ENCODE results near the gene POGZ.
A peak's percentile ranks its signal among the peaks of the same experiment; 100 is the strongest.

POGZ gene, protein sequence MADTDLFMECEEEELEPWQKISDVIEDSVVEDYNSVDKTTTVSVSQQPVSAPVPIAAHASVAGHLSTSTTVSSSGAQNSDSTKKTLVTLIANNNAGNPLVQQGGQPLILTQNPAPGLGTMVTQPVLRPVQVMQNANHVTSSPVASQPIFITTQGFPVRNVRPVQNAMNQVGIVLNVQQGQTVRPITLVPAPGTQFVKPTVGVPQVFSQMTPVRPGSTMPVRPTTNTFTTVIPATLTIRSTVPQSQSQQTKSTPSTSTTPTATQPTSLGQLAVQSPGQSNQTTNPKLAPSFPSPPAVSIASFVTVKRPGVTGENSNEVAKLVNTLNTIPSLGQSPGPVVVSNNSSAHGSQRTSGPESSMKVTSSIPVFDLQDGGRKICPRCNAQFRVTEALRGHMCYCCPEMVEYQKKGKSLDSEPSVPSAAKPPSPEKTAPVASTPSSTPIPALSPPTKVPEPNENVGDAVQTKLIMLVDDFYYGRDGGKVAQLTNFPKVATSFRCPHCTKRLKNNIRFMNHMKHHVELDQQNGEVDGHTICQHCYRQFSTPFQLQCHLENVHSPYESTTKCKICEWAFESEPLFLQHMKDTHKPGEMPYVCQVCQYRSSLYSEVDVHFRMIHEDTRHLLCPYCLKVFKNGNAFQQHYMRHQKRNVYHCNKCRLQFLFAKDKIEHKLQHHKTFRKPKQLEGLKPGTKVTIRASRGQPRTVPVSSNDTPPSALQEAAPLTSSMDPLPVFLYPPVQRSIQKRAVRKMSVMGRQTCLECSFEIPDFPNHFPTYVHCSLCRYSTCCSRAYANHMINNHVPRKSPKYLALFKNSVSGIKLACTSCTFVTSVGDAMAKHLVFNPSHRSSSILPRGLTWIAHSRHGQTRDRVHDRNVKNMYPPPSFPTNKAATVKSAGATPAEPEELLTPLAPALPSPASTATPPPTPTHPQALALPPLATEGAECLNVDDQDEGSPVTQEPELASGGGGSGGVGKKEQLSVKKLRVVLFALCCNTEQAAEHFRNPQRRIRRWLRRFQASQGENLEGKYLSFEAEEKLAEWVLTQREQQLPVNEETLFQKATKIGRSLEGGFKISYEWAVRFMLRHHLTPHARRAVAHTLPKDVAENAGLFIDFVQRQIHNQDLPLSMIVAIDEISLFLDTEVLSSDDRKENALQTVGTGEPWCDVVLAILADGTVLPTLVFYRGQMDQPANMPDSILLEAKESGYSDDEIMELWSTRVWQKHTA (N-terminal part only)

DNA sequence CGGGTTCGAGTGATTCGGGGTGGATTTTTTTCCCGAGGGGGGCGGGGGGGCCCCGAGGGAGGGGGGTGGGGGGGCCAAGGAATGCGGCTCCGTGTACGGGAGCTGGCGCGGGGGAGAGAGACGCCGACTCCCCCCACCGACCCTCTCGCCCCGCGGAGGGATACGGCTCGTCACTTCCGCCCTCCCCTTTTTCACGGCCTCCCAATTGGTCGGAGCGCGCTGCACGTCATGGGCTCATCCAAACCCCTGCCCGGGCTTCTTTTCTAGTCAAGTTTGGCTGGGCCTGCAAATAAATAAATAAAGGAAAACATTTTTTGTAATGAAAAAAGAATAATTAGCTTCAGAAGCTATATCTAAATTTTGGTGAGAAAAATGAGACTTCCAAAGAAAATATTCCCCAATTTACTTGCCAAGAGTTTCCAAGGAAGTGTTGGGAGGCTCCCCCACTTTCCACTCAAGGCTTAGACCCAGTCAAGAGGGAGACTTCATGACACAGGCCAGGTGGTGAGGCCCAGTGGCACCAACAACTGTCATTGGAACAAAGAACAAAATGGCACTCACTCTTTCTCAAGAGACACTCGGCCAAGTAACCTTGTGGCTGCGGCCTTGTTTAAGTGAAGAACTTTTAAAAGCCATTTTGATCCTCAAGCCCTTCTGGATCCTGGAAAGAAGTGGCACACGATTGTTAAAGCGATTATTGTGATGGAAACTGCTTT, at the start of gene POGZ:
Gene POGZ (minus strand): TSS at position 164 of the 716 bp plus-strand sequence. CDS start 17,290 bp downstream, outside the sequence.
- H3K9me3 ChIP-seq (ENCODE audit: control insufficient read depth, low read length), result no peaks in the 10 kb centered on the region

DNA sequence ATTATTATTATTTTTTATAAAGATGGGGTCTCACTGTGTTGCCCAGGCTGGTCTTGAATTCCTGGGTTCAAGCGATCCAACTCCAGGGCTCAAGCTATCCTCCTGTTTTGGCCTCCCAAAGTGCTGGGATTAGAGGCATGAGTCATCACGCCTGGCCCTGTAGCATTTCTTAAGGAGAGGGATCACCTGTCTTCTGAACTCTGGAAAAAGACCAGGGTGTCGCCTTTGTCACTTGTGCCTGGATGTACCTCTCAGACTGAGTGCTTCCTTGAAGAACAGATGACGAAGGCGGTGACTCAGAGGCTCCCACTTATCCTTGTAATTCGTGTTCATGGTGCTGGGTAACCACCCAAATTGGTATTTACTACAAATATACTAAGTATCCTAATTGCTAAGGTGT, 49.5 kb upstream of the POGZ start:
- Histone ChIP-seq H3K9ac (ENCODE audit: low read length) (no peak overlapping the region), H3K4me1 (ENCODE audit: control insufficient read depth, insufficient read depth, low read length) (peaks cover 13% of the 10 kb centered on the region), H3K9me3 (ENCODE audit: control insufficient read depth, low read length) (no peaks in the 10 kb centered on the region), H3K27me3 (replicated peaks; ENCODE audit: control insufficient read depth, insufficient read depth, low read length) (peaks cover 61% of the 10 kb centered on the region), H3K36me3 (ENCODE audit: control insufficient read depth, insufficient read depth, low read length, severe bottlenecking) (no peaks in the 10 kb centered on the region), H3K4me3 (ENCODE audit: low read length) (no peak overlapping the region)
- no peak for DNase-seq (ENCODE audit: low read depth)

More for the DNA sequence above, at the start of gene POGZ:
- peak within 1 kb of the TSS; percentile 86 for H3K4me3 ChIP-seq (ENCODE audit: low read length)
- peak within 1 kb of the TSS; percentile 85 for H3K9ac ChIP-seq (ENCODE audit: low read length)
- H3K36me3 ChIP-seq (ENCODE audit: control insufficient read depth, insufficient read depth, low read length, severe bottlenecking), result no peaks in the 10 kb centered on the region
- DNase-seq (ENCODE audit: low read depth), result peak; percentile 99
- no peaks in the 10 kb centered on the region for H3K27me3 ChIP-seq (replicated peaks; ENCODE audit: control insufficient read depth, insufficient read depth, low read length)
- H3K4me1 ChIP-seq (ENCODE audit: control insufficient read depth, insufficient read depth, low read length), result peaks cover 29% of the 10 kb centered on the region

DNA sequence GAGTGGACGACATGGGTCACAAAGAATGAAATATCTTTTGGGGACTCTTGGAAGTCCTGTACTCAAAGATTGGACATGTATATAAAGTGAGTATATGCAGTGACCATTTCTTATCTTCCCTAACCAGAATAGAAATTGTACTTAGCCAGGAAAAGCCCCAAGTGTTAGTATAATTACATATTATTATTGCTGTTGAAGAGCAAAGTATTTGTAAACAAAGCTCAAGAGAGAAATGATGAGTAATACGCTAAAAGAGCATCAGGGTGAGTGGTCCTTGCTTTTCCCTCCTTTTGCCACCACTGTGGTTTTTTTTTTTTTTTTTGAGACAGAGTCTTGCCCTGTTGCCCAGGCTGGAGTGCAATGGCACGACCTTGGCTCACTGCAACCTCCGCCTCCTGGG, 45.5 kb upstream of the POGZ start:
- H3K4me3 ChIP-seq (ENCODE audit: low read length), result no peak overlapping the region
- H3K36me3 ChIP-seq (ENCODE audit: control insufficient read depth, insufficient read depth, low read length, severe bottlenecking), result no peaks in the 10 kb centered on the region
- no peaks in the 10 kb centered on the region for H3K9me3 ChIP-seq (ENCODE audit: control insufficient read depth, low read length)
- no peak for DNase-seq (ENCODE audit: low read depth)
- H3K4me1 ChIP-seq (ENCODE audit: control insufficient read depth, insufficient read depth, low read length), result peaks cover 6% of the 10 kb centered on the region
- no peak overlapping the region for H3K9ac ChIP-seq (ENCODE audit: low read length)
- H3K27me3 ChIP-seq (replicated peaks; ENCODE audit: control insufficient read depth, insufficient read depth, low read length), result peaks cover 46% of the 10 kb centered on the region

DNA sequence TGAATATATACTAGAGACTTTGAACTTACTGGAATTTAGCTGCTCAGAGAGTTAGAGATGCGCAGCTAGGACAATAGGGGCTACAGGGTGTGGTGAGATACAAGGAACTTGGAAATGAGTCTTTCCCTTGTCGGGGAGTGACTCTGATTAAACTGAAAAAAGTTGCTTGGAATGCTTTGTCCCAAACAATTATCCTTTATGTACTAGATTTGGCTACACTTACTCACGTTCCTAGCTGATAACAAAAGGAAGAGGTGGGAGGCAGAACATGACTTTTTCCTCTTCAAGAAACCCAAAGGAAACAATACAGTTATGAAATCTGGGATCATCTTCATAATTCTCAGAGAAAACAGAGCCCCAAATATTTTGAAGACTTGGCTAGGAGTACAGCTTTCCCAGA, 45.0 kb upstream of the POGZ start:
- H3K36me3 ChIP-seq (ENCODE audit: control insufficient read depth, insufficient read depth, low read length, severe bottlenecking), result no peaks in the 10 kb centered on the region
- H3K4me1 ChIP-seq (ENCODE audit: control insufficient read depth, insufficient read depth, low read length), result peaks cover 6% of the 10 kb centered on the region
- no peak overlapping the region for H3K9ac ChIP-seq (ENCODE audit: low read length)
- H3K4me3 ChIP-seq (ENCODE audit: low read length), result no peak overlapping the region
- peaks cover 46% of the 10 kb centered on the region for H3K27me3 ChIP-seq (replicated peaks; ENCODE audit: control insufficient read depth, insufficient read depth, low read length)
- DNase-seq (ENCODE audit: low read depth), result no peak
- H3K9me3 ChIP-seq (ENCODE audit: control insufficient read depth, low read length), result no peaks in the 10 kb centered on the region

DNA sequence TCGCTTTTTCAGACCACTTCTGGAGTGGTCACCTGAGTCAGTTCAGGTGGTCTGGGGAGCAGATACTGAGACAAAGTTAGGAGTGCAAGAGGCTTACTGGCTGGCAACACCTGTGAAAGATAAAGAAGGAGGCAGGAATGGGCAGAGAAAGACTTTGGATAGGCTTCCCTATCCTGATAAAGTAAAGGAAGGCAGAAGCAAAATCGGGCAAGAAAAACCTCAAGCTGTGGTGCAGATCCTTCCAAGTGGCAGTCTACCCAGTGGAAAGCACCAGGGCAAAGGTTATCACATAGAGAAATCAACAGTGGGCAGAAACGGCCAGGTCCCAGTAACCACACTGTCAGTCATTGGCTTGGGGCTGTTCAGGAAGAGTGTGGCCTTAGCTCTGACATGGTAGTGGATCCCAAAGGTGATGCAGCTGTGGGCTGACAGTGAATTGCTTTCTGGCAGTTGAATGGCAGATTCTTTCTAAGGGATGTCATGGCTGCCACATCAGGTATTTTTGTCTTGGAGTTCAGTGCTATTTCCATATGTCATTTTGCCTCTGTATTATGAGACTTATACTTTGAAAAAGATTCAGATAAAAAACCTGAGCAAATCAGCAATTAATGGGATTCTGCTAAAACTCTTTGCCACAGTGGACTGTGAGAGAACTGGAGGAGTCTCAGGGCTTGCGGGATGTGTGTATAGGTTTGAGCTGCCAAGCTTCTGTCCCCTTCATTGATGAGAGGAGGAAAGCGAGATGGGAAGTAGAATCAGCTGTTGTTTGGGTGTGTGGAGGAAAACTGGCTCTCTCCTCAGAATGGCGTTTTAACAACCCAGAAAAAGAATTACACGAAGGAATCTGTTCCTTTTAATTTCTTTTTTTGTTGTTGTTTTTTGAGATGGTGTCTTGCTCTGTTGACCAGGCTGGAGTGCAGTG, 43.8 kb upstream of the POGZ start:
- DNase-seq (ENCODE audit: low read depth), result no peak
- Histone ChIP-seq H3K4me3 (ENCODE audit: low read length) (no peak overlapping the region), H3K36me3 (ENCODE audit: control insufficient read depth, insufficient read depth, low read length, severe bottlenecking) (no peaks in the 10 kb centered on the region), H3K9me3 (ENCODE audit: control insufficient read depth, low read length) (no peaks in the 10 kb centered on the region), H3K9ac (ENCODE audit: low read length) (no peak overlapping the region), H3K27me3 (replicated peaks; ENCODE audit: control insufficient read depth, insufficient read depth, low read length) (peaks cover 43% of the 10 kb centered on the region), H3K4me1 (ENCODE audit: control insufficient read depth, insufficient read depth, low read length) (peaks cover 6% of the 10 kb centered on the region)

DNA sequence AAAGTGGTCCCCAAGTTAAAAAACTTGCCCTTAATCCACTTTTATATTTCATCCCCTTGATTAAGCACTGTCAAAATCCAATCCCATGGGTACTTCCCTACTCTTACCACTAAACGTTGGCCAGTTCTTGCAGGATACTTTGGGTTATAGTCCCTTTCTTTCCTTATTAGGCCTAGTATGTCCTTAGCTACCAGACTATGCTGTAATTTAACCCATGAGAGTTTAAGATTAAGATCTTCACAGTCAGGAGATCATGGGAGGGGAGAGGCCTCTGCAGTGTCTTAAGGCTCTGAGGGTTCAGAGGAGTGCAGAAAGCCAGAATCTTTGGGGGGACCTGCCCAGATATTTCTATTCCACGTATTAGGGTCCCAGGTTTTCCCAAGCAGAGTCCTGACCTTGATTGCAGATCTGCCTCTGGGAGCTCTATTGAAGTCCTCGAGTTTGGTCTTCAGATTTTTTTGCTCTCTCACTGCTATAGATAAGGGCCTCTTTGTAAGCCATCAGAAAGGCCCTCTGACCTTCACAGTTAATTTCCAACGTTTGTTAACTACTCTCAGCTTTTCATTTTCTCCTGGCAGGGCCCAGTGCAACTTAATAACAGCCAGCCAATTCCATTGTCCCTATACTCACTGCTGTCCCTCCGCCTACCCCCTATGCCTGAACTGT, 42.9 kb upstream of the POGZ start:
- Histone ChIP-seq H3K27me3 (replicated peaks; ENCODE audit: control insufficient read depth, insufficient read depth, low read length) (peaks cover 40% of the 10 kb centered on the region), H3K4me3 (ENCODE audit: low read length) (no peak overlapping the region), H3K4me1 (ENCODE audit: control insufficient read depth, insufficient read depth, low read length) (peaks cover 6% of the 10 kb centered on the region), H3K9ac (ENCODE audit: low read length) (no peak overlapping the region), H3K9me3 (ENCODE audit: control insufficient read depth, low read length) (no peaks in the 10 kb centered on the region), H3K36me3 (ENCODE audit: control insufficient read depth, insufficient read depth, low read length, severe bottlenecking) (no peaks in the 10 kb centered on the region)
- no peak for DNase-seq (ENCODE audit: low read depth)

DNA sequence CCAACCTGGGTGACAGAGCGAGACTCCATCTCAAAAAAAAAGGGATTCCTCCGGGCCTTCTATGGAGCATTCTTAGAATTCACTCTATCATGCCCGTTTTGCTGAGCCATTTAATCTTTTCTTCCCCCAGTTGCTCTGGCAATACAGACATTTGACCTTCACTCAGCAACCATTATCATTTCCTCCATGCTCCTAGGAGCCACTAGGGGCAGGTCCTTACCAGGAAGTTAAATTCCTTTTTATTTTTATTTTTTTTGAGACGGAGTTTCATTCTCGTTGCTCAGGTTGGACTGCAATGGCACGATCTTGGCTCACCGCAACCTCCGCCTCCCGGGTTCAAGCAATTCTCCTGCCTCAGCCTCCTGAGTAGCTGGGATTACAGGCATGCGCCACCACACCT, 42.2 kb upstream of the POGZ start:
- H3K36me3 ChIP-seq (ENCODE audit: control insufficient read depth, insufficient read depth, low read length, severe bottlenecking), result no peaks in the 10 kb centered on the region
- H3K4me3 ChIP-seq (ENCODE audit: low read length), result no peak overlapping the region
- peaks cover 6% of the 10 kb centered on the region for H3K4me1 ChIP-seq (ENCODE audit: control insufficient read depth, insufficient read depth, low read length)
- no peak for DNase-seq (ENCODE audit: low read depth)
- H3K27me3 ChIP-seq (replicated peaks; ENCODE audit: control insufficient read depth, insufficient read depth, low read length), result peaks cover 40% of the 10 kb centered on the region
- no peaks in the 10 kb centered on the region for H3K9me3 ChIP-seq (ENCODE audit: control insufficient read depth, low read length)
- H3K9ac ChIP-seq (ENCODE audit: low read length), result no peak overlapping the region

GRCh38 chr1:151499930-151500329, 40.6 kb upstream of the POGZ start:
- Histone ChIP-seq H3K4me3 (ENCODE audit: low read length) (no peak overlapping the region), H3K4me1 (ENCODE audit: control insufficient read depth, insufficient read depth, low read length) (peaks cover 12% of the 10 kb centered on the region), H3K9ac (ENCODE audit: low read length) (no peak overlapping the region), H3K36me3 (ENCODE audit: control insufficient read depth, insufficient read depth, low read length, severe bottlenecking) (no peaks in the 10 kb centered on the region), H3K9me3 (ENCODE audit: control insufficient read depth, low read length) (no peaks in the 10 kb centered on the region), H3K27me3 (replicated peaks; ENCODE audit: control insufficient read depth, insufficient read depth, low read length) (peaks cover 33% of the 10 kb centered on the region)
- no peak for DNase-seq (ENCODE audit: low read depth)

- no peak overlapping the region for H3K9ac ChIP-seq (ENCODE audit: low read length)
- no peak for DNase-seq (ENCODE audit: low read depth)
- H3K4me3 ChIP-seq (ENCODE audit: low read length), result no peak overlapping the region
- peaks cover 14% of the 10 kb centered on the region for H3K4me1 ChIP-seq (ENCODE audit: control insufficient read depth, insufficient read depth, low read length)
- peaks cover 30% of the 10 kb centered on the region for H3K27me3 ChIP-seq (replicated peaks; ENCODE audit: control insufficient read depth, insufficient read depth, low read length)
- H3K9me3 ChIP-seq (ENCODE audit: control insufficient read depth, low read length), result no peaks in the 10 kb centered on the region
- H3K36me3 ChIP-seq (ENCODE audit: control insufficient read depth, insufficient read depth, low read length, severe bottlenecking), result no peaks in the 10 kb centered on the region
These were observed 40.1 kb upstream of the POGZ start for GRCh38 chr1:151499365-151499764.

All from adipocyte (in vitro differentiated cells).